HFFc6 (cell line): Measurements from ENCODE around the gene PPARA. TPM values are rescaled to one million over a fixed set of nuclear protein-coding genes. Genes with fewer than 3 reads are reported as not detected.

Experiments
- DNase-seq: peaks from one replicate; pipeline ENCODE4 v3.0.0-alpha.2; 2018
- H3K27ac Mint-ChIP-seq: 2 replicates; pipeline ENCODE4 v1.8.0; 2020; ENCODE audit warnings: mild to moderate bottlenecking, mixed read lengths
- H3K27me3 Mint-ChIP-seq: 2 replicates; pipeline ENCODE4 v1.8.0; 2021; ENCODE audit warnings: mild to moderate bottlenecking, moderate library complexity, mixed read lengths; ENCODE audit not compliant: insufficient read depth
- H3K36me3 Mint-ChIP-seq: 2 replicates; pipeline ENCODE4 v1.8.0; 2021; ENCODE audit warnings: low read depth, mixed read lengths
- H3K4me1 Mint-ChIP-seq: 2 replicates; pipeline ENCODE4 v1.8.0; 2020; ENCODE audit warnings: low read depth, mixed read lengths
- H3K4me3 Mint-ChIP-seq: 2 replicates; pipeline ENCODE4 v1.8.0; 2020; ENCODE audit warnings: mild to moderate bottlenecking, moderate library complexity, mixed read lengths
- H3K9me3 Mint-ChIP-seq: 2 replicates; pipeline ENCODE4 v1.8.0; 2020; ENCODE audit warnings: mild to moderate bottlenecking, mixed read lengths
- total RNA-seq, 6 experiments: library from RNA; stranded (reverse); fragmentation: NEBNext Ultra II Directional; extraction: Animal tissue kit (Norgen Biotek cat#: 25700); gene quantifications; 2 replicates in 1 of 6; 3 replicates in 5 of 6; pipeline ENCODE4 v1.2.3, GENCODE V29; 2021
- TF ChIP-seq, protein P1 (sequence below): fragments of 200-600 bp; sonication (generic); IDR thresholded peaks from 2 replicates; pipeline ENCODE4 v1.5.0; 2021; ENCODE audit warnings: antibody characterized with exemption, mild to moderate bottlenecking

PPARA gene
- total RNA-seq, 6 experiments from 2014 or later: 14.1 to 16.0 (median 15.1) TPM

DNA sequence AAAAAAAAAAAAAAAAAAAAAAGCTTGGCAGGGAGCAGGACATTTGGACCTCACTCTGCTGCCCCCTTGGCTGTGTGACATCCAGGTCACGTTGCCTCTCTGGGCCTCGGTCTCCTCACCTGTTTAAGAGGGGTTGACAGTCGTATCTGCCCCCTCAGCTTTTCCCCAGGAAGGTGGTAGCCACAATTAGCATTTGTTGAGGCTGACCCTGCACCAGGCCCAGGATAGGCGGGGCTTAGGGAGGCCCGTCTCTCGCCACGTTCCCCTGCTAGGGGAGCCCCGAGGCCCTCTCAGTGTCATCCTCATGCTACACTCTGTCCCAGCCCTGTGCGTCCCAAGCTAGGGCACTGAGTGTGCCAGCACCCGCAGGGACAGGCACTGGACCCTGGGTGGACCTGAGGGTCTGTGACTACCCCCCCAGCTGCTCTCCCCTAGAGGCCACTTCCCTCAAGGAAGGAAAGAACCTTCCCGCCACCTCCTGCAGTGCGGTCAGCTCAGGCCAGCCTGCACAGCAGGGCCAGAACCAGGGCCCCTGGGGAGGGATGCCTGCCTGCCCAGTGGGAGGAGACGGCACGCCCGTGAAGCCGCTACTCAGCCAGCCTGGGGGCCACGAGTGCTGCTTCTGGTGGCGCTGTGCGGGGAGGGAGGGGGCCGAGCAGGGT is 38.5 kb upstream of the PPARA start:
- DNase-seq: no peak
- Mint-ChIP-seq H3K4me1 (peaks cover 36% of the 10 kb centered on the region), H3K27ac (no peak overlapping the region; the same call in 1 of the 2 replicates), H3K27me3 (peaks cover 51% of the 10 kb centered on the region), H3K36me3 (peaks cover 10% of the 10 kb centered on the region; the same call in 1 of the 2 replicates), H3K9me3 (no peaks in the 10 kb centered on the region; the same call in 1 of the 2 replicates), H3K4me3 (no peak overlapping the region)
- TF ChIP-seq, protein P1, sequence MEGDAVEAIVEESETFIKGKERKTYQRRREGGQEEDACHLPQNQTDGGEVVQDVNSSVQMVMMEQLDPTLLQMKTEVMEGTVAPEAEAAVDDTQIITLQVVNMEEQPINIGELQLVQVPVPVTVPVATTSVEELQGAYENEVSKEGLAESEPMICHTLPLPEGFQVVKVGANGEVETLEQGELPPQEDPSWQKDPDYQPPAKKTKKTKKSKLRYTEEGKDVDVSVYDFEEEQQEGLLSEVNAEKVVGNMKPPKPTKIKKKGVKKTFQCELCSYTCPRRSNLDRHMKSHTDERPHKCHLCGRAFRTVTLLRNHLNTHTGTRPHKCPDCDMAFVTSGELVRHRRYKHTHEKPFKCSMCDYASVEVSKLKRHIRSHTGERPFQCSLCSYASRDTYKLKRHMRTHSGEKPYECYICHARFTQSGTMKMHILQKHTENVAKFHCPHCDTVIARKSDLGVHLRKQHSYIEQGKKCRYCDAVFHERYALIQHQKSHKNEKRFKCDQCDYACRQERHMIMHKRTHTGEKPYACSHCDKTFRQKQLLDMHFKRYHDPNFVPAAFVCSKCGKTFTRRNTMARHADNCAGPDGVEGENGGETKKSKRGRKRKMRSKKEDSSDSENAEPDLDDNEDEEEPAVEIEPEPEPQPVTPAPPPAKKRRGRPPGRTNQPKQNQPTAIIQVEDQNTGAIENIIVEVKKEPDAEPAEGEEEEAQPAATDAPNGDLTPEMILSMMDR: no peak

DNA sequence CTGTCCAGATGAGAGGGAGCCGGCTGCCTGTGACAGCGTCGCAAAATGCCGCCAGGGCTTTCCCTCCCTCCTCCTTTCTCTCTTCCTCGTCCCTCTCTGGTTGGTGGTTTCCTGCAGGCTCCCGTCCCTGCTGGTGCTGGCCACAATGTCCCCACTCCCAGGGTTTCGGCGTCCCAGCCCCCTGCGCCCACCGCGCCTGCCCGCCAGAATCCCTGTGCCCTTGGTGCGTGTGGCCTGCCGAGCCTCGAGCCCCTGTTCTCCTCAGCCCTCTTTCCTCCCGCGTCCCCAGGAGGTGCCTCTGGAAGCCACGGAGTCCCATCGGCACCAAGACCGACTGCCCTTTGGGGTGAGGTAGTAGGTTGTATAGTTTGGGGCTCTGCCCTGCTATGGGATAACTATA is 37.9 kb upstream of the PPARA start:
- TF ChIP-seq, protein P1: no peak
- no peak for DNase-seq
- Mint-ChIP-seq H3K9me3 (no peaks in the 10 kb centered on the region; the same call in 1 of the 2 replicates), H3K27me3 (peaks cover 54% of the 10 kb centered on the region), H3K27ac (peak overlapping the region; percentile 68), H3K4me1 (peaks cover 35% of the 10 kb centered on the region), H3K4me3 (no peak overlapping the region; the same call in 1 of the 2 replicates), H3K36me3 (peaks cover 10% of the 10 kb centered on the region; the same call in 1 of the 2 replicates)

DNA sequence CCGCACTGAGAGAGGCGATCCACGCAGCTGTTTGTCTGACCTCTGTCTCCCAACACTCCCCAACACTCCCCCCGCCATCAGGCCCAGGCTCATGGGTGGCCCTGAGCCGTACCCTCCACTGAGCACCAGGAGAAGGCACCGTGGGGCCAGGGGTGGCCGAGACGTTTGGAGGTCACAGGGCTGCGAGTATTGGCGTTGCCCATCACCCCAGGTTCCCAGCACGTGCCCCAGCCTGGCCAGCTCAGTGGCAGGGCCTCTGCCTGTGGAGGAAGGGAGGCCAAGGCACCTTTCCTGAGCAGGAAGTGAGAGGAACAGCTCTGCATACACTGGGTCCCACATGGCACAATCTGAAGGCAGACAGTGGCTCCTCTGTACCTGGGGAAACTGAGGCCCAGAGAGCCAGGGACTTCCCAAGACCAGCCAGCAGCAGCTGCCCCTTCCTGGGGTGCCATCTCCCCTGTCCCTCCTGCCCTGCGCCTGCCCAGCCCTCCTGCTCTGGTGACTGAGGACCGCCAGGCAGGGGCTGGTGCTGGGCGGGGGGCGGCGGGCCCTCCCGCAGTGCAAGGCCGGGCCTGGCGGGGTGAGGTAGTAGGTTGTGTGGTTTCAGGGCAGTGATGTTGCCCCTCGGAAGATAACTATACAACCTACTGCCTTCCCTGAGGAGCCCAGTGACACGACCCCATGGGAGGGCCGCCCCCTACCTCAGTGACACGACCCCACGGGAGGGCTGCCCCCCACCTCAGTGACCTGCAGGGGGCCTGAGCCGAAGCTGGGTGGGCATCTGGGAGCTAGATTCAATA is 37.0 kb upstream of the PPARA start:
- TF ChIP-seq, protein P1: no peak

DNA sequence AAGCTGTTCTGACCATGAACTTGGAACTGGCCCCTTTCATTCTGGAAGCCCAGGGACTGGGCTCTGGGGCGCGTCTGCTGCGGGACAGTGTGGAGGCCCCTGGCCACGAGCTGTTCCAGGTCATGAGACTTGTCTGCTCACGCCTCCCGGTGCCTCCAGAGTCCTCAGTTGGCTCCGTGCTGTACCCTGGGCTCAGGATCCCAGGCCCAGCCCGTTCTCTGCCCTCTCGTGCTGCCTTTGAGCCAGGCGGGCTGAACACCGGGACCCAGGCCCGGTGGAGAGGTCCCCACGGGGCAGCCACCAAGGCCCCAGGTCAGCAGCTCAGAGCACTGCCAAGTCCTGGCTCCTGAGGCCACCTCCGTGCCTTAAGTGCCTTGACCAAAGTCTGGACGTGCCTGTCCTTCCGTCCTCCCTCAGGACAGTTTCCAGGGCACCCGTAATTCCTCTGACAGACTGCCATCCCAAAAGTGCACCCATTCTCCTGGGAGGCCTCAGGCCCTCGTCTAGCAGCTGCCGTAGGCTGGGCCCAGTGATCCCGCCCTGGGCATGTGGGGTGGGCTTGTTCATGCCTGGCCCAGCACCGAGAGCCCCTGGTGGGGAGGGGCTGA is 36.3 kb upstream of the PPARA start:
- Mint-ChIP-seq H3K27ac (peak overlapping the region; percentile 54), H3K9me3 (no peaks in the 10 kb centered on the region; the same call in 1 of the 2 replicates)

More for the DNA sequence above, 37.0 kb upstream of the PPARA start:
- Mint-ChIP-seq H3K4me1 (peaks cover 28% of the 10 kb centered on the region), H3K27ac (peak overlapping the region; percentile 68; the same call in 1 of the 2 replicates), H3K36me3 (peaks cover 10% of the 10 kb centered on the region; the same call in 1 of the 2 replicates), H3K27me3 (peaks cover 56% of the 10 kb centered on the region), H3K9me3 (no peaks in the 10 kb centered on the region; the same call in 1 of the 2 replicates), H3K4me3 (no peak overlapping the region)
- DNase-seq: no peak

More for the DNA sequence above, 36.3 kb upstream of the PPARA start:
- DNase-seq: no peak
- Mint-ChIP-seq H3K36me3 (peaks cover 6% of the 10 kb centered on the region; the same call in 1 of the 2 replicates), H3K4me1 (peaks cover 24% of the 10 kb centered on the region), H3K27me3 (peaks cover 59% of the 10 kb centered on the region), H3K4me3 (no peak overlapping the region)
- TF ChIP-seq, protein P1: no peak
